HCT116 (cell line): ENCODE data around the gene RIN3. TPM values are rescaled to one million over a fixed set of nuclear protein-coding genes. Genes with fewer than 3 reads are reported as not detected.
A peak's percentile ranks its signal among the peaks of the same experiment; 100 is the strongest.

Source experiments
- ATAC-seq: fragments of 200-7000 bp; cut with Tn5 transposase; 2 replicates; pipeline ENCODE4 v1.9.1; 2020; ENCODE audit warnings: mild to moderate bottlenecking, moderate library complexity
- Bru-seq: library from RNA; stranded (reverse); fragments of 400-500 nt; gene quantifications from one replicate; lab custom pipeline; 2021; lab: Mats Ljungman, UMichigan
- BruChase-seq, 2 experiments: library from RNA; stranded (reverse); fragments of 400-500 nt; gene quantifications; one replicate each; lab custom pipeline; 2021; lab: Mats Ljungman, UMichigan
- BruUV-seq: library from RNA; stranded (reverse); fragments of 400-500 nt; replicated peaks from 2 replicates; lab custom pipeline; 2021; lab: Mats Ljungman, UMichigan
- CTCF ChIA-PET: fragments of 300-600 bp; sonication (Branson Sonifier 250); formaldehyde crosslinking; loops from one replicate; lab custom pipeline; 2021; ENCODE audit warnings: antibody characterized with exemption; lab: Charles Lee
- POLR2A ChIA-PET: fragments of 300-600, 350-600 bp; sonication (Branson Sonifier 250); formaldehyde crosslinking; loops from one replicate; lab custom pipeline; 2021; ENCODE audit warnings: antibody characterized with exemption; lab: Charles Lee
- RAD21 ChIA-PET, 2 experiments: fragments of 300-600 bp; sonication (Branson Sonifier 250); formaldehyde crosslinking; loops; one replicate each; lab custom pipeline; 2023; ENCODE audit warnings: low total read pairs in 2 of 2; ENCODE audit not compliant: uncharacterized antibody in 2 of 2, unreplicated experiment in 2 of 2, low non-redundant PET in 1 of 2; lab: Charles Lee
- DNase-seq: peaks from one replicate; pipeline ENCODE4 v3.0.0-alpha.2; 2010; ENCODE audit warnings: low read depth, low spot score
- H2AFZ ChIP-seq: fragments of 200-600 bp; shearing (Covaris generic), sonication (generic); 2 replicates; pipeline ENCODE4 v1.6.1; 2017; ENCODE audit warnings: low read depth, mixed run types, mixed read lengths, antibody characterized with exemption, low read length; ENCODE audit not compliant: poor library complexity, severe bottlenecking
- H3K27ac ChIP-seq: 2 replicates; pipeline ENCODE4 v1.5.1; 2012; ENCODE audit warnings: low read depth, low read length
- H3K27me3 ChIP-seq: fragments of 200-600 bp; sonication (generic); 2 replicates; pipeline ENCODE4 v1.6.1; 2016; ENCODE audit warnings: mixed run types, low read length, mixed read lengths; ENCODE audit not compliant: insufficient read depth
- H3K36me3 ChIP-seq, 2 experiments: fragments of 200-500 bp in 1 of 2; fragments of 200-600 bp in 1 of 2; sonication (Bioruptor generic) in 1 of 2; sonication (generic) in 1 of 2; 2 replicates each; pipeline versions ENCODE4 v1.5.1 to v1.6.1; 2014 to 2016; ENCODE audit warnings: low read length in 2 of 2, inconsistent platforms in 1 of 2, mixed read lengths in 1 of 2, mixed run types in 1 of 2; ENCODE audit not compliant: insufficient read depth in 2 of 2, control insufficient read depth in 1 of 2
- H3K4me1 ChIP-seq, 2 experiments: fragments of 200-600 bp in 1 of 2; sonication (generic) in 1 of 2; 2 replicates each; pipeline versions ENCODE4 v1.5.1 to v1.6.1; 2012 to 2017; ENCODE audit warnings: low read length in 2 of 2, inconsistent platforms in 1 of 2, mild to moderate bottlenecking in 1 of 2, mixed read lengths in 1 of 2, mixed run types in 1 of 2, moderate library complexity in 1 of 2; ENCODE audit not compliant: insufficient read depth in 2 of 2, control insufficient read depth in 1 of 2
- H3K4me2 ChIP-seq: fragments of 200-600 bp; sonication (generic); 2 replicates; pipeline ENCODE4 v1.6.1; 2017; ENCODE audit warnings: mixed run types, low read length, mixed read lengths
- H3K4me3 ChIP-seq, 2 experiments: fragments of 200-600 bp in 1 of 2; sonication (generic) in 1 of 2; replicated peaks in 1 of 2; 2 replicates each; pipeline ENCODE4 v1.5.1; 2011 to 2016; ENCODE audit warnings: low read length in 2 of 2, control low read depth in 1 of 2, low read depth in 1 of 2, mild to moderate bottlenecking in 1 of 2, mixed read lengths in 1 of 2, mixed run types in 1 of 2
- H3K79me2 ChIP-seq: fragments of 200-600 bp; sonication (generic); 2 replicates; pipeline ENCODE4 v1.6.1; 2017; ENCODE audit warnings: mild to moderate bottlenecking, mixed run types, low read length, moderate library complexity, mixed read lengths; ENCODE audit not compliant: insufficient read depth
- H3K9ac ChIP-seq: fragments of 200-600 bp; sonication (generic); 2 replicates; pipeline ENCODE4 v1.6.1; 2016; ENCODE audit warnings: low read length, mixed read lengths
- H3K9me2 ChIP-seq: fragments of 200-600 bp; sonication (generic), shearing (Covaris generic); 2 replicates; pipeline ENCODE4 v1.6.1; 2017; ENCODE audit warnings: mixed run types, mild to moderate bottlenecking, moderate library complexity; ENCODE audit not compliant: insufficient read depth
- H3K9me3 ChIP-seq, 2 experiments: fragments of 200-500 bp in 1 of 2; fragments of 200-600 bp in 1 of 2; sonication (Bioruptor generic) in 1 of 2; sonication (generic) in 1 of 2; 2 replicates each; pipeline ENCODE4 v1.6.1; 2014 to 2017; ENCODE audit warnings: low read length in 2 of 2, mixed read lengths in 2 of 2, inconsistent platforms in 1 of 2, low read depth in 1 of 2, mild to moderate bottlenecking in 1 of 2, mixed run types in 1 of 2, moderate library complexity in 1 of 2; ENCODE audit not compliant: control insufficient read depth in 1 of 2, insufficient read depth in 1 of 2
- H4K20me1 ChIP-seq: fragments of 200-600 bp; sonication (generic), shearing (Covaris generic); 2 replicates; pipeline ENCODE4 v1.6.1; 2017; ENCODE audit warnings: mixed run types, mild to moderate bottlenecking, moderate library complexity; ENCODE audit not compliant: insufficient read depth
- CTCF ChIP-seq, 3 experiments: fragments of 200-600 bp in 1 of 3; sonication (generic) in 1 of 3; IDR thresholded peaks in 2 of 3; conservative IDR thresholded peaks in 1 of 3; 2 replicates each; pipeline ENCODE4 v1.5.1; 2012 to 2017; ENCODE audit warnings: low read depth in 2 of 3, low read length in 2 of 3, antibody characterized with exemption in 1 of 3, borderline replicate concordance in 1 of 3, control low read depth in 1 of 3, mild to moderate bottlenecking in 1 of 3, mixed read lengths in 1 of 3, mixed run types in 1 of 3, moderate library complexity in 1 of 3; ENCODE audit not compliant: insufficient read depth in 1 of 3
- EGR1 ChIP-seq: IDR thresholded peaks from 2 replicates; pipeline ENCODE4 v1.6.1; 2012; ENCODE audit warnings: low read depth
- EZH2phosphoT487 ChIP-seq: fragments of 200-600 bp; IDR thresholded peaks from 2 replicates; pipeline ENCODE4 v1.6.1; 2018; ENCODE audit warnings: antibody characterized with exemption, borderline replicate concordance
- JUND ChIP-seq: IDR thresholded peaks from 2 replicates; pipeline ENCODE4 v1.6.1; 2012
- POLR2AphosphoS5 ChIP-seq: IDR thresholded peaks from 2 replicates; pipeline ENCODE4 v1.6.1; 2011; ENCODE audit warnings: mild to moderate bottlenecking, low read depth, low read length, moderate library complexity
- REST ChIP-seq: IDR thresholded peaks from 2 replicates; pipeline ENCODE4 v1.6.1; 2012; ENCODE audit warnings: low read depth
- SRF ChIP-seq: IDR thresholded peaks from 2 replicates; pipeline ENCODE4 v1.6.1; 2012; ENCODE audit warnings: low read depth
- TCF7L2 ChIP-seq: IDR thresholded peaks from 2 replicates; pipeline ENCODE4 v1.7.0; 2011; ENCODE audit warnings: borderline replicate concordance, inconsistent platforms; ENCODE audit not compliant: insufficient read depth, insufficient read length; ENCODE audit errors: extremely low read depth
- ZBTB33 ChIP-seq: IDR thresholded peaks from 2 replicates; pipeline ENCODE4 v1.6.1; 2011; ENCODE audit warnings: mild to moderate bottlenecking, low read length, moderate library complexity; ENCODE audit not compliant: insufficient replicate concordance; ENCODE audit errors: extremely low read depth
- ZFX ChIP-seq: fragments of 450-650 bp; IDR thresholded peaks from 2 replicates; pipeline ENCODE4 v1.6.1; 2017
- intact Hi-C: fragments of 100-400 bp; cut with micrococcal nuclease; formaldehyde crosslinking; loops from 2 replicates; pipeline ENCODE4 v1.10.0; 2022
- long read RNA-seq: library from polyadenylated mRNA; unstranded; transcript quantifications from one replicate; pipeline ENCODE4 v2.0.0, GENCODE V29; 2021; ENCODE audit not compliant: unreplicated experiment
- polyA plus RNA-seq: library from polyadenylated mRNA; unstranded; fragments of >200 nt; gene quantifications from 2 replicates; pipeline ENCODE4 v1.2.1, GENCODE V29; 2012; ENCODE audit warnings: missing spikeins
- total RNA-seq: library from RNA; stranded (reverse); gene quantifications from one replicate; pipeline ENCODE4 v1.2.1, GENCODE V29; 2021; ENCODE audit not compliant: unreplicated experiment

The RIN3 gene, protein sequence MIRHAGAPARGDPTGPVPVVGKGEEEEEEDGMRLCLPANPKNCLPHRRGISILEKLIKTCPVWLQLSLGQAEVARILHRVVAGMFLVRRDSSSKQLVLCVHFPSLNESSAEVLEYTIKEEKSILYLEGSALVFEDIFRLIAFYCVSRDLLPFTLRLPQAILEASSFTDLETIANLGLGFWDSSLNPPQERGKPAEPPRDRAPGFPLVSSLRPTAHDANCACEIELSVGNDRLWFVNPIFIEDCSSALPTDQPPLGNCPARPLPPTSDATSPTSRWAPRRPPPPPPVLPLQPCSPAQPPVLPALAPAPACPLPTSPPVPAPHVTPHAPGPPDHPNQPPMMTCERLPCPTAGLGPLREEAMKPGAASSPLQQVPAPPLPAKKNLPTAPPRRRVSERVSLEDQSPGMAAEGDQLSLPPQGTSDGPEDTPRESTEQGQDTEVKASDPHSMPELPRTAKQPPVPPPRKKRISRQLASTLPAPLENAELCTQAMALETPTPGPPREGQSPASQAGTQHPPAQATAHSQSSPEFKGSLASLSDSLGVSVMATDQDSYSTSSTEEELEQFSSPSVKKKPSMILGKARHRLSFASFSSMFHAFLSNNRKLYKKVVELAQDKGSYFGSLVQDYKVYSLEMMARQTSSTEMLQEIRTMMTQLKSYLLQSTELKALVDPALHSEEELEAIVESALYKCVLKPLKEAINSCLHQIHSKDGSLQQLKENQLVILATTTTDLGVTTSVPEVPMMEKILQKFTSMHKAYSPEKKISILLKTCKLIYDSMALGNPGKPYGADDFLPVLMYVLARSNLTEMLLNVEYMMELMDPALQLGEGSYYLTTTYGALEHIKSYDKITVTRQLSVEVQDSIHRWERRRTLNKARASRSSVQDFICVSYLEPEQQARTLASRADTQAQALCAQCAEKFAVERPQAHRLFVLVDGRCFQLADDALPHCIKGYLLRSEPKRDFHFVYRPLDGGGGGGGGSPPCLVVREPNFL
- total RNA-seq, result 22.2 TPM
- 20.3 and 22.3 TPM in 2 replicates for polyA plus RNA-seq
- percentile 68 among the genes with signal in this experiment for Bru-seq, nascent RNA
- BruChase-seq, experiment 1, labeled RNA remaining after a 6-hour chase, result percentile 54 among the genes with signal in this experiment
- BruChase-seq, experiment 2, labeled RNA remaining after a 2-hour chase, result percentile 55 among the genes with signal in this experiment
- long read RNA-seq, partial matches to known transcripts, result 23 of 34 reads
- long read RNA-seq, other reads (novel, unspliced or antisense), result 9 of 34 reads

DNA sequence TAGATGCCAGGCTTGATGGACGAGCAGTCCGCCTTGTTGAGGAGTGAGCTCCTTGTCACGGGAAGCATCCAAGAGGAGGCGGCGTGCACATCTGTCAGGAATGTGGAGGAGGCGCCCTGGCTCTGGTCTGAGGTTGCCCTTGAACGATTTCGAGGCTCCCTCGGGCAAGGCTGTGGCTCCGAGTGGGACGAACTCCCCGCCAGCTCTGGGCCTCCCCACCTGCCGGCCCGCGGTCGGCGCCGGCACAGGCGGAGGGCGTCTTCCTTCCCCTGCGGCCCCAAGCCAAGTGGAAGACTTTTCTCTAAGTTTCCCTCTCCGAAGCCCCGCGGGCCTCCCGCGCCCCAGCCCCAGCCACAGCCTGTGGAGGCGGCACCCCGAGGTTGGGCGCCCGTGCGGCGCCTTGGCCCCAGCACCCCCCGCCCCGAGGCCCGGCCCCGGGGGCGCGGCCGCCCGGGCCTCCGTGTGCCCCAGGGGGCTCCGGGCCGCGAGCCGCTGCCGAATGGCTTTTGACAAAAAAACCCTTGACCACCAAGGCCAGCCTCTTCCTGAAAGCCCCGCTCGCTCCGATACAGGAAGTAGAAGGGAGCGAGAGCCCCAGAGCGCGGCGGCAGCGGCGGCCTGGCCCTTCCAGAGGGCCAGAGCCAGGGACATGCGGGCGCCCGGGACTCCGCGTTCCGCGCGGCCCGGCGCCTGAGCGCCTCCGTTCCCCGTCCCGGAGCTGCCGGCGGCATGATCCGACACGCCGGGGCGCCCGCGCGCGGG is at the start of gene RIN3:
Gene RIN3 (plus strand): TSS at position 578 of the 762 bp plus-strand sequence. CDS start 152 bp downstream, at position 730.
- RAD21 ChIA-PET, result interaction anchor here in 1 of 2 experiments (0.6 kb wide), 1 partner anchor 174 kb away, joined by 3 read pairs; no protein-coding TSS in a partner anchor
- no peaks in the 10 kb centered on the region for H3K9me3 ChIP-seq
- intact Hi-C loops, result no loop called here
- no peaks in the 10 kb centered on the region for H3K9me2 ChIP-seq
- no peaks in the 10 kb centered on the region for H4K20me1 ChIP-seq
- DNase-seq (no peak), ATAC-seq (peak; percentile 53)
- no peak for TF ChIP-seq SRF
- no peak for TF ChIP-seq TCF7L2
- TF ChIP-seq JUND, result no peak
- no peak for TF ChIP-seq CTCF (IDR thresholded peaks at IDR 0.05 in 2 of 3, conservative IDR thresholded peaks at IDR 0.05 in 1 of 3; ENCODE audit: borderline replicate concordance in 1 of 3, insufficient read depth in 1 of 3, low read depth in 2 of 3, low read length in 2 of 3)
- no peak for TF ChIP-seq ZBTB33
- no peak for TF ChIP-seq EGR1
- TF ChIP-seq EZH2phosphoT487, result no peak
- no peak for TF ChIP-seq REST
- peak; percentile 32; the same call in 1 of the 2 replicates for TF ChIP-seq POLR2AphosphoS5
- TF ChIP-seq ZFX, result peak; percentile 98
- H3K9ac ChIP-seq, result peak within 1 kb of the TSS; percentile 90
- H3K27me3 ChIP-seq, result no peaks in the 10 kb centered on the region
- peak within 1 kb of the TSS; percentile 69 for H3K27ac ChIP-seq
- H3K4me2 ChIP-seq, result peak within 1 kb of the TSS; percentile 95
- CTCF ChIA-PET, result no interaction called here
- no peak within 1 kb of the TSS for H2AFZ ChIP-seq
- BruUV-seq, result no TSS peak
- POLR2A ChIA-PET, result interaction anchor here (0.8 kb wide), 1 partner anchor 25 kb away, joined by 4 read pairs; no protein-coding TSS in a partner anchor
- peak within 1 kb of the TSS; percentile 72 to 75 for H3K4me3 ChIP-seq
- peaks cover 15% of the 10 kb centered on the region; the same call in 1 of the 2 replicates for H3K79me2 ChIP-seq
- peaks cover 27 to 42% of the 10 kb centered on the region in 2 experiments for H3K4me1 ChIP-seq
- H3K36me3 ChIP-seq, result no peaks in the 10 kb centered on the region
